SK-N-SH treated with all-trans-retinoic acid at 6 μM for 48 hours (cell line): Measurements from ENCODE around the gene HDC.

Source experiments
- ISL1 ChIP-seq: fragments of 250-450 bp; sonication (Bioruptor Pico); IDR thresholded peaks from 2 replicates; pipeline ENCODE4 v2.1.2; 2022; ENCODE audit warnings: mild to moderate bottlenecking, moderate library complexity
- OSR1 ChIP-seq: fragments of 250-450 bp; sonication (Bioruptor Pico); IDR thresholded peaks from 2 replicates; pipeline ENCODE4 v1.8.0; 2022; ENCODE audit warnings: moderate library complexity, mild to moderate bottlenecking, inconsistent platforms
- PATZ1 ChIP-seq: fragments of 250-450 bp; sonication (Bioruptor Pico); IDR thresholded peaks from 2 replicates; pipeline ENCODE4 v1.8.0; 2020; ENCODE audit warnings: mild to moderate bottlenecking, moderate library complexity, borderline replicate concordance
- PPARA ChIP-seq: fragments of 250-450 bp; sonication (Bioruptor Pico); IDR thresholded peaks from 2 replicates; pipeline ENCODE4 v1.5.0; 2020; ENCODE audit warnings: mild to moderate bottlenecking, borderline replicate concordance

GRCh38 chr15:50244153-50244552 is 21.4 kb downstream of the HDC start:
- TF ChIP-seq OSR1 (CRISPR knock-in tag) (no peak), ISL1 (no peak), PATZ1 (CRISPR knock-in tag) (no peak), PPARA (no peak)
